GM19193 (cell line): ENCODE data around the gene TRMT11.

Experiments used
- POLR2A ChIP-seq: IDR thresholded peaks from 4 replicates; pipeline ENCODE4 v1.6.1; 2011; ENCODE audit not compliant: insufficient read depth, insufficient read length; ENCODE audit errors: extremely low read depth

The TRMT11 gene

DNA sequence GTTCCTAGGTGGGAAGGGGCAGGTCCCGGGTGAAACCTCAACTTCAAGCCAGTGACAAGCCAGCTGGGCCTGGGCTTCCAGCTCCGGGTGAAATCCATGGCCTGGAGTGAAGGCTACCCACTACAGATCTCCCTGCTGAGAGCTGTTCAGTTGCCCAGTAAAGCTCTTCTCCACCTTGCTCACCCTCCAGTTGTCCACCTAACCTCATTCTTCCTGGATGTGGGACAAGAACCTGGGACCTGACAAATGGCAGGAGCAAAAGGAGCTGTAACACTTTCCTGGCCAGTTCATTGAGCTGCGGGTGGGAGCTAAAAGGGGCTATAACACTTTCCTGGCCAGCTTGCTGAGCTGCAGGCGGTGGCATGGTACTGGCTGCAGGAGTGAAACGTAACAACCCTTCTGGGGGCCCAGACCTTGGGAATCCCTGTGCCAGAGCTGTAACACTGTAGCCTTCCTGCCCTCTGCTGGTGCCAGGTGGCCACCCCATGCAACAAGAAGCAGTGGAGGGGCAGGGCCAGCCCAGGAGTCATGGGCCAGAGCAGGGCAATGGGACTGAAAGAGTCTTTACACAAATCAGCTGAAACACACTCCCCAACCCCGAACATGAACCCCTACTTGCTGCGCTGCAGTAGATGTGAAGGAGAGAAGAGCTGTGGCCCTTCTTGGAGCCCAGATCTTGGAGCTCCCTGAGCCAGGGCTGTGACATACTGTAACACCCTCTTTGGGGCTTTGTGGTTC, 33.4 kb upstream of the TRMT11 start:
- no peak for TF ChIP-seq POLR2A

DNA sequence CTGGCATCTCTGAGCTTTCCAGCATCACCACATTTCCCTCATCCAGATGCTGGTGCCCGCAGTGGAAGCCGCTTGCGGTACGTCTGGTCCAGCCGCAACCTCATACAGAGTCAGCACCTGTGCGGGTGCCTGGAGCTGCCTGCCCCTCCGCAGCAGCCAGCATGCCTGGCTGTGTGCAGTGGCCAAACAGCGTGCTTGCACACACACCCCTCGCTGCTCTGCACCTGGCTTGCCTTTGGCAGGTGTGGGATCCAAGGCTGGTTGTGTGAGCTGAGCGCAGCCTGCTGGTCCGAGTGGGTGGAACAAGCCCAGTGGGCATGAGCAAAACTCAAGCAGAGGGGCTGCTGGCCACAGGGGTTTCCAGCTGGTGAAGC, 32.9 kb upstream of the TRMT11 start:
- TF ChIP-seq POLR2A = no peak

DNA sequence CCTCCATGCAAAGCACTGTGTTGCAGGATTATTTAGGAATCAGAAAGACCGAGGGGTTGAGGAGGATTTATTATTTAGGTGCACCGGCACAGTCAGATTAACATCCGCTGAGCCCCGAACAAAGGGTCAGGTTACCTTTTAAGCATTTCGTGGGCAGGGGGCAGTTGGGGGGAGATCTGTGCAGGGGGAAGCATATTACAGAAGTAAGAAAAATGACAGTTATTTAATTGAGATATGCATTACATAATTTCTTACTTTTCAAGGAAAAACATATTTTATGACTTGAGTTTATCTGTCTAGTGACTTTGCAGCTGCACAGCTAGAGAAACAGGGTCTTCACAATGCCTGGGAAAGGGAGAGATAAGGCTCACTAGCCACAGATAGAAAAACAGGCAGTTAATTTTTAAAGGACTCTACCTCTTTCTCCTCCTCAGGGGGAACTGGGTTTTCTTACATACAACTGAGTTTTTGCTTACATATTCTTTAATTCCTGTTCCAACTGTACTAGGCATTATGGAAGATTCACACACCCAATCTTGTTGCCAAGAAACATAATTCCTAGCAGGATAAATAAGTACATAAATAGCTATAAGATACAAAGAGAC, 31.5 kb upstream of the TRMT11 start:
- TF ChIP-seq POLR2A = no peak

DNA sequence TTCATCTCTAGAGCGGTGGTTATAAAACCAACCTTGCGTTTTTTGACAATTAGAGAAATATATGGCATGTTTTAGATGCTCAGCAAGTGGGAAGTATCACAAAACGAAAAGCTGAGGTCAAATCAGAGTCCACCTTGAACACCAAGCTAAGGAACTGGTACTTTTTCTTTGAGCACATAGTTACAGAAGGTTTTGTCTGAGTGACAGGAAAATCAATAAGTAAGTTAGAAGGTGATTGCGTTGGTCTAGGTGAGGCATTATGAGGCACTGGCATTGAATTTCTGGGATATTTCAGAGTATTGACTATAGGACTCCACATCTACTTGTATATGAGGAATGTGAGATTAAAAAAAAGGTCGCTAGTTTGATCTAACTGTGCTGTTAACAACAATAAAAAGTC, 30.4 kb upstream of the TRMT11 start:
- no peak for TF ChIP-seq POLR2A

DNA sequence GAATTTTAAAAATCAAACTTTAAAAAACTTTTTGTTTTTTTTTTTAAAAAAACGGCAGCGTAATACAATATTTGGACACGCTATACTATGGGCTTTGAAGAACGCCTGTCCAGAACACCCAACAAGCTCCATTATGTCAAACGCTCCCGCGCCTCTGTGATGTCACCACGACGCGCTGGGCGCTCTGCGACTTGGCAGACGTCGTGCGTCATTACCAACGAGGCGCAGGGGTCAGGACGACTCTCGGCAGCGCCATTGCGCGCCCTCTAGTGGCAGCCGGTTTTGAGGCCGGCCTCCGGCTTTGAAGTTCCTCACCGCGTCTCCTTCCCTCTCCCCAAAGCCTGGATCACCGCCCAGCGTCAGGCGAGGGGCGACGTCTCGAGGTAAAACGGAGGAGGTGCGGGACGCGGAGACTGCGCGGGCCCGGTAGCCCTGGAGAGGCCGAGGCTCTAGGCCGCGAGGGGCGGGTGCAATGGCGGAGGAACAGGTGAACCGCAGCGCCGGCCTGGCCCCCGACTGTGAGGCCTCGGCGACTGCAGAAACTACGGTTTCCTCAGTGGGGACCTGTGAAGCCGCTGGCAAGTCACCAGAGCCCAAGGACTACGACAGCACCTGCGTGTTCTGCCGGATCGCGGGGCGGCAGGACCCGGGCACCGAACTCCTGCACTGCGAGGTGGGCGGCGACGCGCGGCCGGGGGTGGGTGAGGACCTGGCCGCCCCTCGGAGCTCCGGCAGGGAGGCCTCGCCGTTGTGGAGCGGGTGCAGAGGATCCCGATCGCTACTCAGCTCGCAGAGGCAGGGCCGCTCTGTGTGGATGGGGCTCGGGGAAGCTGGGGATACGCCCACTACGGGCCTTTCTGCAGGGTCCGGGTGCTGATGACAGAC, 29.6 kb upstream of the TRMT11 start, which contains the start of gene HINT3:
Gene HINT3, plus strand, starts transcription at position 265 of the 885 bp plus-strand sequence. Its CDS starts 208 bp downstream, at position 473.
- peak; percentile 75 for TF ChIP-seq POLR2A

DNA sequence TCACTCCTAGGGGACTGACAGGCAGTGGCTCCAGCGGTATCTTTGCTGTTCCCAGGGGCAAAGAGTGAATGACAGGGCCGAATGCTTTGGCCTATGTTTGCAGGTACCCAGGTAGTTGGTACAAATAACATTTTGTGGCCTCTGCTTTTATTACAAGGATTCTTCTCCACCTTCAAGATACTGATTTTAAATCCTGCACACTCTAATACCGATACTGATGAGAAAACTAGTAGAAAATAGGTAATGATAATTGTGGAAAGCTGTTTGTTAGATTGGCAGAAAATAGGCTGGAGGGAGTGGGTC, 29.0 kb upstream of the TRMT11 start:
- TF ChIP-seq POLR2A = no peak

DNA sequence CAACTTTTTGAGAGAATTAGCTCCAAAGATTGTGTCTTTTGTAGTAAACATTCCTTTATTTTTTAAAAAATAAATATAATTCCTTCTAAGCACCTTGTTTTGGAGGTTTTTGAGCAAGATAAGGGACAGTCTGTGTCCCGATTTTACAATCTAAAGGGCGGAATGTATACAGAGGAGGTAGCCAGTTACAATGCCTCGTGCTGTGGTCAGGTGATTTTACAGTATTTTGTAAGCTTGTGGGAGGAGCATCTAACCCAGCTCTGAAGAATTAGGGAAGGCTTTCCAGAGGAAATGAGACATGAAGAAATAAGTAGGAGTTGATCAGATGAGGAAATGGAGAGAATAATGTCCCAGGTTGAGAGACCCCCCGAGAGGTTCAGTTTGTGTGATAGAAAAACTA, 28.5 kb upstream of the TRMT11 start:
- TF ChIP-seq POLR2A = no peak

DNA sequence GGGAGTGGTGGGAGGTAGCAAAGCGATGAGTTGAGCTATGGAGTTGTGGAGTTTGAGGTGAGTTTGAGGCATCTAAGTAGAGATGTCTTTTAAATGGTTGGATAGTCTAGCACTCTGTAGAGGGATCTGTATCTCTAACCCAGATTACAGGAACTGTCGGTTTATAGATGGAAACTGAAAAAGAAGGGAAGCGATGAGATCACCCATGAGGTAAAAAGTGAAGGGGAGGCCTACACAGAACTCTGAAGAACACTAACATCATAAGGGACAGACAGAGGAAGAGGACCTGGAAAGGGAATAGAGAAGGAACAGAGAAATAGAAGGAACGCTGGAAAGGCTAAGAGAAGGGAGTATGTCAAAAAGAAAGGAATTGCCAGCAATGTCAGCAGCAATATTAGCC, 27.3 kb upstream of the TRMT11 start:
- TF ChIP-seq POLR2A = no peak

DNA sequence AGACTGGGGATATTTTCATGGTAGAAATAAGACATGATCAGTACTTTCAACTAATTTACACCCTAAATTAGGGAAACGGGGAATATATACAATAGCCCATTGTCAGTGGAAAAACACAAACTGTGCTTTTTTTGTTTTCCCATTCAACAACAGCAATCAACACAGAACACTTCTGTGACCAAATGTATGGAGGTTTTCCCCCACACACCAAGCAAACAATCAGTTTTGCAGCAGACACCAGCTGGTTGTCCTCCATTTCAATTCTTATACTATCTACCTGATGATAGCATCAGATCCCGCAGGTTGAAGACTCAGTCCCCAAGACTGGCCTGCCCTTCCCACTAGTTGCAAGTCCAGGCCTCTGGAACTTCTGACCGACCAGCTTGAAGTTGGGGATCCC, 25.2 kb upstream of the TRMT11 start:
- TF ChIP-seq POLR2A = no peak

DNA sequence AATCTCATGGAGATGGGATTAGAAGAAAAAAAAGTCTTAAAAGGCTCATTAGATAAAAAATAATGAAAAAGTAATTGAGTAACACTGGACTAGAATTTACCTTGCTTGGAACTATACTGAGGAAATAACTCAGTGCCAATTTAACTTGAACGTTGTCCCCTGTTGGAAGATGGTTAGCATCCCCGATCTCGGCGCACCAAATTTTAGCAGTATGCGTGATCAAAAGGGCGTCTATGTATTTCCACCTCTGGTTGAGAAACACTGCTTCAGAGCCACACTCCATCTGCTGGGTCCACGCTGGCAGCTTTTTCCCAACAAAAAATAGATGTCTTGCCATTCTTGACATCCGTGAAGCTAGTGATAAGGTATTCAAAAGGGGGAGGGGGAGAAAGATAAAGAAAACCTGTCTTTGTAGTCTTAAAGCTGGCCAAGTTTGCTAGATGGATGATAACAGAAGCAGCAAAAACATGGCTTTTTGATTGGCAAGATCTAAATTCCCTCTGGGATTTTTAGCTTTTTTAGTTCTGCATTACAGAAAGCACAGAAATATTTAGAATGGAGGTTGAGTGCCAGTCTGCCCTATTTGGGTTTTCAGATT, 23.3 kb upstream of the TRMT11 start:
- no peak for TF ChIP-seq POLR2A

DNA sequence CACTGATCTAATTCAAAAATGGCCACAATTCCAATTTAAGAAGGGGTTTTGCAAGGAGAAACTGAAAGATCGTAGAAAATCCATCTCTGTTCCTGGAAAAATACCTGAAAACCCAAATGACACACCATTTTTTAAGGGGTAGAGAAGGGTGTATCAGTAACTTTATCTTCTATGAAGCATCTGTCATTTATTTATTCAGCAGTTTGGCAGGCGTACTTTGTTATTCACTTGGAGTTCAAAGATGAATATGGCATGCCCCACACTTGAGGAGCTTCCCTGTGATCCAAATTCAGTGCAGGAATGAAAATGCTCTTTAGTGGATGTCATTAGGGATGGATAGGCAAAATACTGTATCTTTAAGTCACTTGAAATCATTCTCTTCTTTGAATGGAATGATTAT, 22.5 kb upstream of the TRMT11 start:
- no peak for TF ChIP-seq POLR2A

DNA sequence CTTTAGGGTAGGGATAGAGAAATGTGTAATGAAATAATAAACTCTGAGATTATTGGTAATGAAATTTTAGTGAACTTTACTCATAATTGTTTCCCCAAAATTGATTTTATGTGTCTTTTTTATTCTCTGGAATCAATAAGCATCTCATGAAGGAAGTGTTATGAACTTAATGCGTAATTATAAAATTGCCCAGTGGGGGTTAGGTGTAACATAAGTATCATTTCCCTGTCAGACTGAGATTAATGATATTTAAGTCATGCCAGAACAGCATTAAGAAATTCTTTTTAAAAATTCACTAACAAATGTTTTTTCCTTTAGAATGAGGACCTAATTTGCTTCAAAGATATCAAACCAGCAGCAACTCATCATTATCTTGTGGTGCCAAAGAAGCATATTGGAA, 19.8 kb upstream of the TRMT11 start:
- TF ChIP-seq POLR2A = no peak

DNA sequence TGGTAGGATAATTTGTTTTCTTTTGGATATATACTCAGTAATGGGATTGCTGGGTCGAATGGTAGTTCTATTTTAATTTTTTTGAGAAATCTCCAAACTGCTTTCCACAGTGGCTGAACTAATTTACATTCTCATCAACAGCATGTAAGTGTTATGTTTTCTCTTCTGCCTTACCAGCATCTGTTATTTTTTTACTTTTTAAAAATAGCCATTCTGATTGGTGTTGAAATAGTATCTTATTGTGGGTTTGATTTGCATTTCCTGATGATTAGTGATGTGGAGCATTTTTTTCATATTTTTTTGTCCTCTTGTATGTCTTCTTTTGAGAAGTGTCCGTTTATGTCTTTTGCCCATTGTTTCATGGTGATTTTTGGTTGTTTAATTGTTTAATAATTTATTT, 17.8 kb upstream of the TRMT11 start:
- TF ChIP-seq POLR2A = no peak

DNA sequence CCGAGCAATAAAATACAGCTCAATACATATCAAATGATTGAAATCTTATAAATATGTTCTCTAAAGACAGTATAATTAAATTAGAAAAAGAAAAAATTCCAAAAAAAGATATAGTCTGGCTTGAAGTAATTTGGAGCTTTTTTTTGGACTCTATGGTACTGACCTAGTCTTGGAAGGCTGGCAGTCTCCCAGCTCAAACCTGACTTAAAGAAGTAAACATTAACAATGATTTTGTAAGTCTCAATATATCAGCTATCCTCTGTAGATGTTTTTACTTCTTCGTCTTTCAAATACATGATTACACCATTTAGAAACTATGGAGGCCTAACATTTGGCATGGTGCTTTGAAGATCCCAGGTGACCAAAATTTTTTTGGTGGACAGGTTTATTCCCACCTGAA, 15.6 kb upstream of the TRMT11 start:
- no peak for TF ChIP-seq POLR2A

DNA sequence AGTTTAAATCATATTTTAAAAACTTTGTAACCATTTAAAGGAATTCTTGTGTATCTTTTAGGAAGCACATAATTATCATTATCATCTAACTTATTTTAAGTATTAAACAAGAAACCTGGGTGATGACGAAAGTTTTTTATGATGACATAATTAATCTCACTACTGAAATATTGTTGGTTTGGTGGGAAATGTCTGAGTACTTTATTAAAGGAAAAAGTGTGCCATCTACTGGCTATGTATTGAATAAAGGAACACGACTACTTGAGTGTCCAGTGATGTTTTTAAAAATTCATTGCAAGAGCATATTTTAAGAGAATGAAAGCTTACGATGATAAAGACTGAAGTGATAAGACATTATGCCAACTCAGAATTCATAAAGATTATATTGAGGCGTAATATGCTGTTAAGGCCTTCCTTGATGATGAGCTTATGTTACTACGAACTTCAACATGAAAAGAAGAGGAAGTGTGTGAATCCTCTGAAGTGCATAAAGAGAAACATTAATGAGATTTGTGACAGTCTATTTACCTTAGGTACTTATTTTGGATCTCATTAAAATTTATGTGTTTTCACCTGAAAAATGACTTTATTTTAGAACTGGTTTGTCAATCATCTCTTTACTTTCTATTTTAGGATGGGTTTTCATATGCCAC, 12.0 kb upstream of the TRMT11 start:
- no peak for TF ChIP-seq POLR2A
